CD14-positive monocyte (primary cell): Measurements from ENCODE around the gene VEPH1. TPM values are rescaled to one million over a fixed set of nuclear protein-coding genes. Genes with fewer than 3 reads are reported as not detected.
A peak's percentile ranks its signal among the peaks of the same experiment; 100 is the strongest.

Source experiments
- DNase-seq, 3 donors: peaks; one replicate each; pipeline ENCODE4 v3.0.0-alpha.2; 2011 to 2022
- H2AFZ ChIP-seq: 2 replicates; pipeline ENCODE4 v1.6.0; 2012; ENCODE audit warnings: mild to moderate bottlenecking, low read depth, low read length, inconsistent platforms; ENCODE audit not compliant: insufficient read depth, poor library complexity, severe bottlenecking
- H3K27ac ChIP-seq, 2 donors: 1 replicate in 1 of 2; 2 replicates in 1 of 2; pipeline ENCODE4 v1.5.1; 2012 to 2013; ENCODE audit warnings: low read length in 2 of 2, control low read depth in 1 of 2, inconsistent platforms in 1 of 2, low read depth in 1 of 2, mild to moderate bottlenecking in 1 of 2
- H3K27me3 ChIP-seq, 2 donors: one replicate each; pipeline versions ENCODE4 v1.6.0 to v1.6.1; 2011 to 2013; ENCODE audit warnings: low read length in 2 of 2; ENCODE audit not compliant: control insufficient read depth in 2 of 2, insufficient read depth in 2 of 2
- H3K36me3 ChIP-seq, 2 donors: replicated peaks in 1 of 2; 1 replicate in 1 of 2; 2 replicates in 1 of 2; pipeline versions ENCODE4 v1.5.1 to v1.6.1; 2012 to 2013; ENCODE audit warnings: low read length in 2 of 2, control low read depth in 1 of 2, inconsistent platforms in 1 of 2, mild to moderate bottlenecking in 1 of 2; ENCODE audit not compliant: insufficient read depth in 2 of 2, control insufficient read depth in 1 of 2
- H3K4me1 ChIP-seq, 2 donors: 1 replicate in 1 of 2; 2 replicates in 1 of 2; pipeline versions ENCODE4 v1.5.1 to v1.6.1; 2012 to 2013; ENCODE audit warnings: low read length in 2 of 2, control low read depth in 1 of 2, inconsistent platforms in 1 of 2, mild to moderate bottlenecking in 1 of 2, moderate library complexity in 1 of 2; ENCODE audit not compliant: insufficient read depth in 2 of 2, control insufficient read depth in 1 of 2
- H3K4me2 ChIP-seq: replicated peaks from 2 replicates; pipeline ENCODE3; 2012; ENCODE audit warnings: low read length, moderate library complexity, mild to moderate bottlenecking; ENCODE audit not compliant: poor library complexity, severe bottlenecking; ENCODE audit errors: extremely low read depth
- H3K4me3 ChIP-seq, 3 experiments: fragments of 200-600 bp in 1 of 3; sonication (generic) in 1 of 3; replicated peaks in 1 of 3; 1 replicate in 2 of 3; 2 replicates in 1 of 3; pipeline ENCODE4 v1.5.1; 2011 to 2013; ENCODE audit warnings: low read length in 3 of 3, mild to moderate bottlenecking in 3 of 3, control low read depth in 2 of 3, low read depth in 2 of 3, inconsistent platforms in 1 of 3, moderate library complexity in 1 of 3
- H3K79me2 ChIP-seq: 2 replicates; pipeline ENCODE4 v1.6.0; 2012; ENCODE audit warnings: mild to moderate bottlenecking, control low read depth, inconsistent platforms, low read length, moderate library complexity; ENCODE audit not compliant: insufficient read depth
- H3K9ac ChIP-seq: 2 replicates; pipeline ENCODE4 v1.6.0; 2017; ENCODE audit warnings: low read length, mild to moderate bottlenecking; ENCODE audit not compliant: insufficient read depth, poor library complexity, severe bottlenecking
- H3K9me3 ChIP-seq, 2 donors: replicated peaks in 1 of 2; 1 replicate in 1 of 2; 2 replicates in 1 of 2; pipeline versions ENCODE4 v1.5.1 to v1.6.1; 2012 to 2013; ENCODE audit warnings: low read length in 2 of 2, control low read depth in 1 of 2; ENCODE audit not compliant: control insufficient read depth in 1 of 2, insufficient read depth in 1 of 2
- H4K20me1 ChIP-seq: 2 replicates; pipeline ENCODE4 v1.6.0; 2012; ENCODE audit warnings: mild to moderate bottlenecking, low read length, control low read depth, moderate library complexity; ENCODE audit not compliant: insufficient read depth
- H3K27ac Mint-ChIP-seq, 7 donors: one replicate each; pipeline ENCODE4 v1.8.0; 2020; ENCODE audit warnings: mild to moderate bottlenecking in 7 of 7, mixed read lengths in 7 of 7, moderate library complexity in 6 of 7, inconsistent platforms in 2 of 7
- H3K27me3 Mint-ChIP-seq, 3 donors: one replicate each; pipeline ENCODE4 v1.8.0; 2021 to 2022; ENCODE audit warnings: low read depth in 3 of 3, mild to moderate bottlenecking in 3 of 3, mixed read lengths in 3 of 3, moderate library complexity in 3 of 3, inconsistent platforms in 1 of 3
- H3K36me3 Mint-ChIP-seq, 2 donors: one replicate each; pipeline ENCODE4 v1.8.0; 2020; ENCODE audit warnings: mixed read lengths in 2 of 2, inconsistent platforms in 1 of 2, mild to moderate bottlenecking in 1 of 2
- H3K4me1 Mint-ChIP-seq: one replicate; pipeline ENCODE4 v1.8.0; 2020; ENCODE audit warnings: mild to moderate bottlenecking, mixed read lengths
- H3K4me3 Mint-ChIP-seq, 2 donors: one replicate each; pipeline ENCODE4 v1.8.0; 2020; ENCODE audit warnings: mild to moderate bottlenecking in 2 of 2, mixed read lengths in 2 of 2, moderate library complexity in 1 of 2
- H3K9me3 Mint-ChIP-seq, 7 donors: one replicate each; pipeline ENCODE4 v1.8.0; 2020 to 2022; ENCODE audit warnings: mixed read lengths in 7 of 7, mild to moderate bottlenecking in 6 of 7, moderate library complexity in 6 of 7, inconsistent platforms in 2 of 7
- CTCF ChIP-seq: fragments of 200-600 bp; IDR thresholded peaks from one replicate; pipeline ENCODE4 v1.8.0; 2022; ENCODE audit warnings: antibody characterized with exemption, mild to moderate bottlenecking
- WGBS: methylation state at CpG from one replicate; pipeline ENCODE4 v1.1.5; 2013; ENCODE audit warnings: missing lambda C conversion rate; ENCODE audit not compliant: insufficient coverage; 5-methylcytosine and 5-hydroxymethylcytosine counted together
- intact Hi-C, 2 donors: fragments of 100-400 bp; cut with micrococcal nuclease; formaldehyde crosslinking; loops; one replicate each; pipeline versions ENCODE4 v1.15.0 to v1.15.1; 2023
- polyA plus RNA-seq, 3 donors: library from polyadenylated mRNA; depleted of rRNA in 1 of 3; unstranded in 2 of 3; stranded (reverse) in 1 of 3; fragments of 300-500 nt in 2 of 3; fragments of >200 nt in 1 of 3; fragmentation: Illumina TruSeq in 2 of 3; gene quantifications; 1 replicate in 2 of 3; 2 replicates in 1 of 3; pipeline ENCODE4 v1.2.3, GENCODE V29; 2012 to 2021

Gene VEPH1
- polyA plus RNA-seq, 3 donors, result 0.44 TPM; not detected in 2

GRCh38 chr3:157533298-157534070, 30.3 kb upstream of the VEPH1 start:
- Histone ChIP-seq H3K79me2 (no peaks in the 10 kb centered on the region), H3K27ac (no peak overlapping the region), H4K20me1 (no peaks in the 10 kb centered on the region), H3K4me3 (no peak overlapping the region), H3K4me2 (no peak overlapping the region), H3K9me3 (no peaks in the 10 kb centered on the region), H2AFZ (no peak overlapping the region), H3K4me1 (no peaks in the 10 kb centered on the region), H3K27me3 (no peaks in the 10 kb centered on the region), H3K9ac (no peak overlapping the region), H3K36me3 (no peaks in the 10 kb centered on the region)
- no peak overlapping the region for H3K27ac Mint-ChIP-seq
- H3K36me3 Mint-ChIP-seq, result no peaks in the 10 kb centered on the region
- WGBS, result 81% methylated on average over 8 of the region's 9 CpGs
- TF ChIP-seq CTCF, result no peak
- DNase-seq, result no peak
- no peak overlapping the region for H3K4me3 Mint-ChIP-seq
- intact Hi-C loops, result no loop called here
- peaks cover 0 to 2% (median 0%) of the 10 kb centered on the region in 7 donors for H3K9me3 Mint-ChIP-seq
- peaks cover 0 to 5% (median 2%) of the 10 kb centered on the region in 3 donors for H3K27me3 Mint-ChIP-seq
- no peaks in the 10 kb centered on the region for H3K4me1 Mint-ChIP-seq

GRCh38 chr3:157532529-157533297, 29.5 kb upstream of the VEPH1 start:
- Histone ChIP-seq H3K4me3 (no peak overlapping the region), H3K79me2 (no peaks in the 10 kb centered on the region), H3K27me3 (no peaks in the 10 kb centered on the region), H4K20me1 (no peaks in the 10 kb centered on the region), H3K4me1 (no peaks in the 10 kb centered on the region), H3K36me3 (no peaks in the 10 kb centered on the region), H3K9me3 (no peaks in the 10 kb centered on the region), H3K4me2 (no peak overlapping the region), H3K9ac (no peak overlapping the region), H3K27ac (no peak overlapping the region), H2AFZ (no peak overlapping the region)
- Mint-ChIP-seq H3K36me3 (no peaks in the 10 kb centered on the region), H3K27ac (no peak overlapping the region), H3K4me3 (no peak overlapping the region), H3K9me3 (peaks cover 0 to 2% (median 0%) of the 10 kb centered on the region in 7 donors), H3K4me1 (no peaks in the 10 kb centered on the region), H3K27me3 (peaks cover 0 to 5% (median 3%) of the 10 kb centered on the region in 3 donors)
- 0% methylated on average over 2 of the region's 7 CpGs for WGBS
- intact Hi-C loops, result no loop called here
- TF ChIP-seq CTCF, result peak; percentile 75
- DNase-seq, result peak; percentile 3 to 29 (median 14)
